ENCODE data around the gene GALNT10.

The GALNT10 gene

DNA sequence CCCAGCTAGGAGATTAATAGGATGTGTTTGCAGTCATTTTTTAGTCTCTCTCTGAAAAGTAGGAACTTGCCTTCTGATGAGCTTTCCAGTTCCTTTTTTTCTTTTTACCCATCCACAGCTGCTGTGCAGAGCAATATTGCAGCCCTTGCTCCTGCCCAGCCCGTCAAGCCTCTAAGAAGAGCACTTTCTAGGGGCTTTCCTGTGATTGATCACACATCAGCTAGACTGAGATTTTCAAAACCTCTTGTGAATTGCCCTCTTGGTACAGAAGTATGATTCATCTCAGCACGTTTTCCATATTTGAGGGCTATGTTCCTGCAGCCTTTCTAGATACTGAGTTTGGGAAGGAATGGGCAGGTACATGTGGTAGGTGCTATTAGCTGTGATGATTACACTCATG is 93.9 kb downstream of the GALNT10 start:
- H3K4me3 ChIP-seq (ENCODE audit: low read depth, low read length) = no peak overlapping the region
- TF ChIP-seq, protein P1, sequence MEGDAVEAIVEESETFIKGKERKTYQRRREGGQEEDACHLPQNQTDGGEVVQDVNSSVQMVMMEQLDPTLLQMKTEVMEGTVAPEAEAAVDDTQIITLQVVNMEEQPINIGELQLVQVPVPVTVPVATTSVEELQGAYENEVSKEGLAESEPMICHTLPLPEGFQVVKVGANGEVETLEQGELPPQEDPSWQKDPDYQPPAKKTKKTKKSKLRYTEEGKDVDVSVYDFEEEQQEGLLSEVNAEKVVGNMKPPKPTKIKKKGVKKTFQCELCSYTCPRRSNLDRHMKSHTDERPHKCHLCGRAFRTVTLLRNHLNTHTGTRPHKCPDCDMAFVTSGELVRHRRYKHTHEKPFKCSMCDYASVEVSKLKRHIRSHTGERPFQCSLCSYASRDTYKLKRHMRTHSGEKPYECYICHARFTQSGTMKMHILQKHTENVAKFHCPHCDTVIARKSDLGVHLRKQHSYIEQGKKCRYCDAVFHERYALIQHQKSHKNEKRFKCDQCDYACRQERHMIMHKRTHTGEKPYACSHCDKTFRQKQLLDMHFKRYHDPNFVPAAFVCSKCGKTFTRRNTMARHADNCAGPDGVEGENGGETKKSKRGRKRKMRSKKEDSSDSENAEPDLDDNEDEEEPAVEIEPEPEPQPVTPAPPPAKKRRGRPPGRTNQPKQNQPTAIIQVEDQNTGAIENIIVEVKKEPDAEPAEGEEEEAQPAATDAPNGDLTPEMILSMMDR (IDR thresholded peaks at IDR 0.05; ENCODE audit: low read depth, low read length) = no peak

DNA sequence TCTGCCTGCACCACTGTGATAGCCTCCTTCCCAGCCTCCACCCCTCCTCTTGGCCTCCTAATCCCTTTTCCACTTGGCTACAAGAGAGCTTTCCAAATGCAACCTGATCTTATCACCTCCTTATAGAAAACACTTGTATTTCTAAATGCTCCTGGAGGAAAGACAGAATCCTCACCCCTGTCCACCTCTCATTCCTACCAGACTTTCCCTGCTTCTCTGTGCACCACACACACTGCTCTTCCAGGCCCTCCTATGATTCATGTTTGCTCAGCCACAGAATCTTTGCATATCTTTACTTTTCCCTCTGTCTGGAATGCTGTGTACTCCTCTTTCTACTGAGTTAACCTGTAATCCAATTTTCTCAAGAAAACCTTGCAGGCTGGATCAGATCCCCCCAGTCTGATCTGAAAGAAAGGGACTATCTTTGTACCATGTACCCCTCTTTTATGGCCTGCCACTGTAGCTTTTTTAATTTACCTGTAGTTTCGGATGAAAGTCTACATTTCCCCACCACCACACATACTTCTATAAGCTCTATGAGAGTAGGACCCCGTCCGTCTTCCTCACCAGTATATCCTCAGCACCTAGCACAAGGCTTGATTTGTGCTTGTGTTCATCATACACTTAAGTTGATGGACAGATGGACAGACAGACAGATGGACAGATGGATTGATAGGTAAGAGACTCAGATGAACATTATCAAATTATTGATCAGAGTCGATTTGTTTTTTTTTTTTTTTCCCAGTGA is 95.3 kb downstream of the GALNT10 start:
- TF ChIP-seq, protein P1 (IDR thresholded peaks at IDR 0.05; ENCODE audit: low read depth, low read length) = no peak
- H3K4me3 ChIP-seq (ENCODE audit: low read depth, low read length) = no peak overlapping the region

DNA sequence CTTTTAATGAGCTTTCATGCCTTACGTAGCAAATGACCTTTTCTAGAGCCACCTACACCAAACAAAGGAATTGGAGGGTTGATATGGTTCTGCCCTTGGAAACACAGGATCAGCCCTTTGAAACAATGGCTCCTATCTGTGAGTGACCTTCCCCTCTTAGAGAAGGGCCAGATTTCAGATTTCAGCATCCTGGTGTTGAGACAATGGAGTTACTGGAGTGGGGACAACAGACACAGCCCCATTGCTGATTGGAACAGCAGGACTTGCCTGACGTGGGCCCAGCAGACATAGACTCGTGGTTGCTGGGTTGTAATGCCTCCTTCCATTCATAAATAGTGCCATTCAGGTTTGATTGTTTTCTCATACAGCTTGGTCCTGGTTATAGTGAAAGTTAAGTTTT is 96.0 kb downstream of the GALNT10 start:
- TF ChIP-seq, protein P1 (IDR thresholded peaks at IDR 0.05; ENCODE audit: low read depth, low read length) = no peak

DNA sequence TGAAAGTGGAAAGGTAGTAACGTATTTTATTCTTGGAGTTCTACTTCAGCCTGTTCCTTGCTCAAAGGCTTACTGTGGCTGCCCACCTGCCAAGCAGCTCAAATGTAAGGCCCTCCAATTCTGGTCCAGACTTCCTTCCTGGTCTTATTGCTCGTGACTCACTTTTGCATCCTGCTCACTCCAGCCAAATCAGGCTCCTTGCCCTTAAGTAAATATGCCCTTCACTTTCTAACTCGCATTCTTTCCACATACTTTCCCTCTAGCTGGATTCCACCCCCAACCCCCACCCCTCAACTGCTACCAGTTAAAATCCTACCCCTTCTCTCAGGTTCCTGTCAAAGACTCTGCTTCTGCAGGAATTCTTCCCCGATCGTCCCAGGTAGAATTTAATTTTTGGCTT is 96.6 kb downstream of the GALNT10 start:
- no peak overlapping the region for H3K4me3 ChIP-seq (ENCODE audit: low read depth, low read length)
- TF ChIP-seq, protein P1 (IDR thresholded peaks at IDR 0.05; ENCODE audit: low read depth, low read length) = no peak

More for the DNA sequence above, 96.0 kb downstream of the GALNT10 start:
- no peak overlapping the region for H3K4me3 ChIP-seq (ENCODE audit: low read depth, low read length)

DNA sequence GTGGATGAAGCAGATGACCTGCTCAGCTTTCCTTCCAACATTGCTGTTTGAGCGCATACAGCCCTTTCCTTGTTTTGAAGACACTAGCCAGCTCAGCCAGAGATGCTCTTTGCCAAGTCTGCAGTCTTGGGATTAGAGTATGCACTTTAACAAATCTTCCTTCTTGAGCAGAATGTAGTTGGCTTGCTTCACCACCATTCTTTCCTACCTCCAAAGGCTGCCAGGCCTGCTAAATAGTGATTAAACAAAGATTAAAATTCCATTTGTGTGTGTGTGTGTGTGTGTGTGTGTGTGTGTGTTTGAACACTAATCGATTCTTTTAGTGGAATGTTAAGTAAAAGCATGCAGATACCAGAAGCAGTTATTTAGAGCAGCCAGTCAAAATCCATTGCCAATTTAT is 97.6 kb downstream of the GALNT10 start:
- H3K4me3 ChIP-seq (ENCODE audit: low read depth, low read length) = no peak overlapping the region
- TF ChIP-seq, protein P1 (IDR thresholded peaks at IDR 0.05; ENCODE audit: low read depth, low read length) = no peak

DNA sequence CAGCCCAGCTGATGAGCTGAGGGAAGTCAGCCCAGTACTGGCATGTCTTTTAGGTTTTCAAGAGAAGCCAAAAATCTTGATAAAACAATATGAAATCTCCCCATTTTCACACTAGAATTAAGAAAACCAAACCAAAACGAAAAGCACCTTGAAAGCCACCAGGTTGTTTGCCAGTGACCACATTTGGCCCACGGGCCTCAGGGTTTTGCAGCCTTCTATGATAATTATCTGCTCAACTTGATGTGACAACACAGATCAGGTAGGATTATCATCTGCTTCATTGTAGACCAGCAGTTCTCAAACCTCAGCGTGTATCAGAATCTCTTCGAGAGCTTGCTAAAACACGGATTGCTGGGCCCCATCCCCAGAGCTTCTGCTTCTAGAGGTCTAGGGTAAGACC is 101.4 kb downstream of the GALNT10 start:
- H3K4me3 ChIP-seq (ENCODE audit: low read depth, low read length) = no peak overlapping the region
- TF ChIP-seq, protein P1 (IDR thresholded peaks at IDR 0.05; ENCODE audit: low read depth, low read length) = no peak

DNA sequence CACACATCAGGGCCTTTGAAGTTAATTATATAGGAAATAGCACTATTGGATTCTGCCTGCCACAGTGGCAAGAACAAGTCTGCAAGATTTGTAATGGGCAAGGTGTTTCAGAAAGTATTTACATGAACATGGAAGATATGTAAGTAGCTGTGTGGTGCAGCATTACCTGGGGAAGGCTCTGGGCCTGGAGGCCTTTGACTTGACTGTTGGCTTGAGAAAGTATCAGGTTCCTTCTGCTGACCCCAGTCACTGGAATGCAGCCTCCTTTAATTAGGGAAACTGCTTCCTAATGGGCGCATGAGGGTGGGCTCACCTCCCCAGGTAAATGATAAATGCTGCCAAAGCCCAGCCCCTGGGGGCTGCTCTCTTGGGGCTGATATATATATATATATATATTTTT is 102.7 kb downstream of the GALNT10 start:
- TF ChIP-seq, protein P1 (IDR thresholded peaks at IDR 0.05; ENCODE audit: low read depth, low read length) = no peak
- no peak overlapping the region for H3K4me3 ChIP-seq (ENCODE audit: low read depth, low read length)

All from WI38 (cell line).